Activated CD4-positive, alpha-beta memory T cell treated with anti-CD3 and anti-CD28 coated beads, Interleukin-2, amount 10 ng/mL, durations not matched to agents 7 days and 5 days (primary cell): ENCODE data around the gene FKBP11. TPM values are rescaled to one million over a fixed set of nuclear protein-coding genes. Genes with fewer than 3 reads are reported as not detected.

Experiments
- CTCF ChIA-PET: fragments of 350-600 bp; sonication (Branson Sonifier 250); formaldehyde crosslinking; loops from one replicate; lab custom pipeline; 2021; ENCODE audit warnings: antibody characterized with exemption, inconsistent platforms; lab: Charles Lee
- POLR2A ChIA-PET: fragments of 350-600 bp; sonication (Branson Sonifier 250); formaldehyde crosslinking; loops from one replicate; lab custom pipeline; 2021; ENCODE audit warnings: antibody characterized with exemption; lab: Charles Lee
- DNase-seq: peaks from one replicate; pipeline ENCODE4 v3.0.0-alpha.2; 2020
- H3K27ac Mint-ChIP-seq: one replicate; pipeline ENCODE4 v1.8.0; 2021; ENCODE audit warnings: mild to moderate bottlenecking, mixed read lengths
- H3K27me3 Mint-ChIP-seq: one replicate; pipeline ENCODE4 v1.8.0; 2021; ENCODE audit warnings: mixed read lengths
- H3K36me3 Mint-ChIP-seq: one replicate; pipeline ENCODE4 v1.8.0; 2021; ENCODE audit warnings: low read depth, mixed read lengths
- H3K4me1 Mint-ChIP-seq: one replicate; pipeline ENCODE4 v1.8.0; 2021; ENCODE audit warnings: mixed read lengths
- H3K4me3 Mint-ChIP-seq: one replicate; pipeline ENCODE4 v1.8.0; 2021; ENCODE audit warnings: mild to moderate bottlenecking, mixed read lengths
- H3K9me3 Mint-ChIP-seq: one replicate; pipeline ENCODE4 v1.8.0; 2021; ENCODE audit warnings: mixed read lengths
- total RNA-seq, 2 experiments: library from RNA; stranded (reverse); gene quantifications; one replicate each; pipeline ENCODE4 v1.2.3, GENCODE V29; 2021

FKBP11 gene
- total RNA-seq, 2 experiments from 2014 or later: 73.4 to 78.7 TPM

GRCh38 chr12:48952691-48953090 is 27.4 kb upstream of the FKBP11 start:
- no peak overlapping the region for H3K4me3 Mint-ChIP-seq
- H3K9me3 Mint-ChIP-seq: no peaks in the 10 kb centered on the region
- ChIA-PET POLR2A (interaction anchor here (0.8 to 1.2 kb wide), 4 partner anchors 9 to 100 kb away, joined by 3 to 5 read pairs (median 3); no protein-coding TSS in a partner anchor), CTCF (interaction anchor here (1.1 to 1.3 kb wide), 5 partner anchors 9 to 35 kb away, joined by 3 to 4 read pairs (median 3); no protein-coding TSS in a partner anchor)
- peaks cover 36% of the 10 kb centered on the region for H3K4me1 Mint-ChIP-seq
- no peak overlapping the region for H3K27ac Mint-ChIP-seq
- H3K27me3 Mint-ChIP-seq: no peaks in the 10 kb centered on the region
- peaks cover 49% of the 10 kb centered on the region for H3K36me3 Mint-ChIP-seq
- no peak for DNase-seq

- H3K27ac Mint-ChIP-seq: no peak overlapping the region
- no peak for DNase-seq
- no peaks in the 10 kb centered on the region for H3K27me3 Mint-ChIP-seq
- peaks cover 9% of the 10 kb centered on the region for H3K4me1 Mint-ChIP-seq
- ChIA-PET CTCF (interaction anchor here (0.6 to 2.1 kb wide), 3 partner anchors 10 to 40 kb away, joined by 4 to 8 read pairs (median 6); partner anchors contain the start of gene ARF3), POLR2A (no interaction called here)
- H3K36me3 Mint-ChIP-seq: peaks cover 14% of the 10 kb centered on the region
- H3K9me3 Mint-ChIP-seq: no peaks in the 10 kb centered on the region
- no peak overlapping the region for H3K4me3 Mint-ChIP-seq
Measured at GRCh38 chr12:48947727-48948126, 22.4 kb upstream of the FKBP11 start.

- no peak for DNase-seq
- peaks cover 15% of the 10 kb centered on the region for H3K36me3 Mint-ChIP-seq
- H3K27ac Mint-ChIP-seq: no peak overlapping the region
- H3K4me1 Mint-ChIP-seq: peaks cover 5% of the 10 kb centered on the region
- H3K9me3 Mint-ChIP-seq: no peaks in the 10 kb centered on the region
- ChIA-PET POLR2A (no interaction called here), CTCF (interaction anchor here (0.6 to 2.1 kb wide), 3 partner anchors 11 to 41 kb away, joined by 4 to 8 read pairs (median 6); partner anchors contain the start of gene ARF3)
- H3K27me3 Mint-ChIP-seq: no peaks in the 10 kb centered on the region
- H3K4me3 Mint-ChIP-seq: no peak overlapping the region
Measured at GRCh38 chr12:48946943-48947342, 21.7 kb upstream of the FKBP11 start.

GRCh38 chr12:48946205-48946604 is 20.9 kb upstream of the FKBP11 start:
- Mint-ChIP-seq H3K27me3 (no peaks in the 10 kb centered on the region), H3K9me3 (no peaks in the 10 kb centered on the region), H3K36me3 (peaks cover 13% of the 10 kb centered on the region), H3K27ac (no peak overlapping the region), H3K4me3 (no peak overlapping the region), H3K4me1 (peaks cover 5% of the 10 kb centered on the region)
- ChIA-PET CTCF (interaction anchor here (0.7 to 1.0 kb wide), 4 partner anchors 10 to 51 kb away, joined by 3 to 4 read pairs (median 3); no protein-coding TSS in a partner anchor), POLR2A (interaction anchor here (3.0 kb wide), 1 partner anchor 80 kb away, joined by 8 read pairs; the partner anchor contains the start of gene RND1)
- DNase-seq: no peak

GRCh38 chr12:48943221-48943620 is 17.9 kb upstream of the FKBP11 start:
- H3K4me3 Mint-ChIP-seq: no peak overlapping the region
- no peaks in the 10 kb centered on the region for H3K27me3 Mint-ChIP-seq
- CTCF ChIA-PET: interaction anchor here (0.7 to 1.2 kb wide), 3 partner anchors 10 to 53 kb away, joined by 3 to 5 read pairs (median 4); a partner anchor contains a TSS
- no peaks in the 10 kb centered on the region for H3K9me3 Mint-ChIP-seq
- POLR2A ChIA-PET: interaction anchor here (0.7 to 3.0 kb wide), 3 partner anchors 10 to 77 kb away, joined by 3 to 8 read pairs (median 3); partner anchors contain the start of gene RND1
- peaks cover 5% of the 10 kb centered on the region for H3K4me1 Mint-ChIP-seq
- H3K27ac Mint-ChIP-seq: no peak overlapping the region
- peaks cover 30% of the 10 kb centered on the region for H3K36me3 Mint-ChIP-seq
- no peak for DNase-seq

GRCh38 chr12:48940181-48940580 is 14.9 kb upstream of the FKBP11 start:
- Mint-ChIP-seq H3K27ac (no peak overlapping the region), H3K27me3 (no peaks in the 10 kb centered on the region), H3K4me1 (peaks cover 5% of the 10 kb centered on the region), H3K4me3 (no peak overlapping the region), H3K36me3 (peaks cover 40% of the 10 kb centered on the region), H3K9me3 (no peaks in the 10 kb centered on the region)
- ChIA-PET CTCF (interaction anchor here (0.8 to 2.3 kb wide), 10 partner anchors 10 to 125 kb away, joined by 3 to 7 read pairs (median 4); partner anchors contain the start of genes ARF3 and DDX23), POLR2A (interaction anchor here (1.1 kb wide), 3 partner anchors 16 to 88 kb away, joined by 3 to 4 read pairs (median 3); no protein-coding TSS in a partner anchor)
- no peak for DNase-seq

GRCh38 chr12:48938805-48939204 is 13.5 kb upstream of the FKBP11 start:
- peaks cover 16% of the 10 kb centered on the region for H3K4me1 Mint-ChIP-seq
- H3K27me3 Mint-ChIP-seq: no peaks in the 10 kb centered on the region
- H3K9me3 Mint-ChIP-seq: no peaks in the 10 kb centered on the region
- no peak overlapping the region for H3K4me3 Mint-ChIP-seq
- DNase-seq: no peak
- POLR2A ChIA-PET: interaction anchor here (5.6 kb wide), 1 partner anchor 86 kb away, joined by 33 read pairs; the partner anchor contains the start of gene DDX23
- CTCF ChIA-PET: interaction anchor here (0.6 to 2.3 kb wide), 9 partner anchors 9 to 162 kb away, joined by 3 to 7 read pairs (median 4); a partner anchor contains a TSS
- H3K36me3 Mint-ChIP-seq: peaks cover 45% of the 10 kb centered on the region
- H3K27ac Mint-ChIP-seq: no peak overlapping the region

GRCh38 chr12:48937170-48937569 is 11.9 kb upstream of the FKBP11 start:
- no peaks in the 10 kb centered on the region for H3K27me3 Mint-ChIP-seq
- H3K9me3 Mint-ChIP-seq: no peaks in the 10 kb centered on the region
- DNase-seq: no peak
- ChIA-PET POLR2A (interaction anchor here (1.0 to 5.6 kb wide), 4 partner anchors 12 to 85 kb away, joined by 3 to 33 read pairs (median 16); partner anchors contain the start of genes DDX23 and FKBP11), CTCF (interaction anchor here (0.9 to 6.3 kb wide), 11 partner anchors 10 to 85 kb away, joined by 3 to 76 read pairs (median 7); partner anchors contain the start of genes ARF3, DDX23, FKBP11 and RND1)
- peaks cover 54% of the 10 kb centered on the region for H3K36me3 Mint-ChIP-seq
- H3K4me1 Mint-ChIP-seq: peaks cover 28% of the 10 kb centered on the region
- H3K27ac Mint-ChIP-seq: no peak overlapping the region
- no peak overlapping the region for H3K4me3 Mint-ChIP-seq

GRCh38 chr12:48936379-48936979 is 11.2 kb upstream of the FKBP11 start:
- no peaks in the 10 kb centered on the region for H3K9me3 Mint-ChIP-seq
- peak; percentile 83 for DNase-seq
- ChIA-PET CTCF (interaction anchor here (0.7 to 6.3 kb wide), 22 partner anchors 8 to 226 kb away, joined by 3 to 76 read pairs (median 4); partner anchors contain the start of genes ARF3, DDX23, FKBP11 and RND1), POLR2A (interaction anchor here (1.5 to 5.6 kb wide), 3 partner anchors 12 to 84 kb away, joined by 3 to 33 read pairs (median 30); partner anchors contain the start of genes DDX23 and FKBP11)
- peaks cover 28% of the 10 kb centered on the region for H3K4me1 Mint-ChIP-seq
- no peak overlapping the region for H3K4me3 Mint-ChIP-seq
- H3K27ac Mint-ChIP-seq: no peak overlapping the region
- H3K36me3 Mint-ChIP-seq: peaks cover 50% of the 10 kb centered on the region
- H3K27me3 Mint-ChIP-seq: no peaks in the 10 kb centered on the region

GRCh38 chr12:48934312-48934706 is 9.0 kb upstream of the FKBP11 start:
- Mint-ChIP-seq H3K4me3 (peak overlapping the region; percentile 64), H3K9me3 (no peaks in the 10 kb centered on the region), H3K36me3 (peaks cover 53% of the 10 kb centered on the region), H3K4me1 (peaks cover 33% of the 10 kb centered on the region), H3K27me3 (no peaks in the 10 kb centered on the region), H3K27ac (peak overlapping the region; percentile 96)
- ChIA-PET CTCF (interaction anchor here (1.0 to 6.3 kb wide), 16 partner anchors 9 to 154 kb away, joined by 3 to 76 read pairs (median 6); partner anchors contain the start of genes ARF3, DDX23, FKBP11 and WNT1), POLR2A (interaction anchor here (0.7 to 5.6 kb wide), 8 partner anchors 9 to 82 kb away, joined by 3 to 33 read pairs (median 6); partner anchors contain the start of genes DDX23, FKBP11, RND1 and WNT1)
- DNase-seq: no peak

GRCh38 chr12:48933664-48934311 is 8.5 kb upstream of the FKBP11 start:
- no peaks in the 10 kb centered on the region for H3K27me3 Mint-ChIP-seq
- ChIA-PET POLR2A (interaction anchor here (0.5 to 5.6 kb wide), 10 partner anchors 9 to 218 kb away, joined by 3 to 33 read pairs (median 4); partner anchors contain the start of genes DDX23, FKBP11 and RND1), CTCF (interaction anchor here (0.7 to 6.3 kb wide), 16 partner anchors 8 to 154 kb away, joined by 3 to 76 read pairs (median 6); partner anchors contain the start of genes DDX23, FKBP11 and WNT1)
- peaks cover 33% of the 10 kb centered on the region for H3K4me1 Mint-ChIP-seq
- peak overlapping the region; percentile 64 for H3K4me3 Mint-ChIP-seq
- peak; percentile 54 for DNase-seq
- peaks cover 50% of the 10 kb centered on the region for H3K36me3 Mint-ChIP-seq
- no peaks in the 10 kb centered on the region for H3K9me3 Mint-ChIP-seq
- H3K27ac Mint-ChIP-seq: peak overlapping the region; percentile 96

GRCh38 chr12:48932878-48933277 is 7.6 kb upstream of the FKBP11 start:
- DNase-seq: peak; percentile 29
- Mint-ChIP-seq H3K27me3 (no peaks in the 10 kb centered on the region), H3K4me3 (peak overlapping the region; percentile 61), H3K36me3 (peaks cover 48% of the 10 kb centered on the region), H3K4me1 (peaks cover 33% of the 10 kb centered on the region), H3K27ac (peak overlapping the region; percentile 96), H3K9me3 (no peaks in the 10 kb centered on the region)
- CTCF ChIA-PET: interaction anchor here (0.6 to 6.3 kb wide), 5 partner anchors 7 to 81 kb away, joined by 3 to 76 read pairs (median 5); partner anchors contain the start of genes DDX23 and FKBP11
- POLR2A ChIA-PET: interaction anchor here (0.7 to 5.5 kb wide), 6 partner anchors 8 to 87 kb away, joined by 3 to 30 read pairs (median 4); partner anchors contain the start of genes FKBP11 and RND1
